Peyer's patch (tissue), 4 donors: ENCODE data around the gene COL6A5. TPM values are rescaled to one million over a fixed set of nuclear protein-coding genes. Genes with fewer than 3 reads are reported as not detected.
A peak's percentile ranks its signal among the peaks of the same experiment; 100 is the strongest.

Source experiments
- DNase-seq, 3 donors: peaks; one replicate each; pipeline ENCODE4 v3.0.0-alpha.2; 2017 to 2019
- H3K27ac ChIP-seq, 4 donors: fragments of 200-600 bp; sonication (generic); one replicate each; pipeline ENCODE4 v1.5.1; 2016 to 2019
- H3K27me3 ChIP-seq, 2 donors: fragments of 200-600 bp; sonication (generic); one replicate each; pipeline ENCODE4 v1.5.1; 2019
- H3K36me3 ChIP-seq, 3 donors: fragments of 200-600 bp; sonication (generic); one replicate each; pipeline ENCODE4 v1.5.1; 2016 to 2019
- H3K4me1 ChIP-seq, 4 donors: fragments of 200-600 bp; sonication (generic); one replicate each; pipeline ENCODE4 v1.5.1; 2016 to 2019
- H3K4me3 ChIP-seq, 4 donors: fragments of 200-600 bp; sonication (generic); 1 replicate in 3 of 4; 2 replicates in 1 of 4; pipeline ENCODE4 v1.5.1; 2016 to 2019; ENCODE audit warnings: mild to moderate bottlenecking in 1 of 4
- H3K9me3 ChIP-seq, 4 donors: fragments of 200-600 bp; sonication (generic); one replicate each; pipeline ENCODE4 v1.5.1; 2016 to 2019; ENCODE audit warnings: mild to moderate bottlenecking in 1 of 4
- CTCF ChIP-seq, 6 experiments: fragments of 450-650 bp in 4 of 6; fragments of 200-600 bp in 2 of 6; sonication (generic) in 1 of 6; IDR thresholded peaks; one replicate each; pipeline ENCODE4 v1.5.1; 2017 to 2019; ENCODE audit warnings: antibody characterized with exemption in 6 of 6, mild to moderate bottlenecking in 3 of 6, moderate library complexity in 1 of 6
- POLR2A ChIP-seq, 2 donors: fragments of 450-650 bp; IDR thresholded peaks; one replicate each; pipeline ENCODE4 v1.5.1; 2017; ENCODE audit warnings: antibody characterized with exemption in 2 of 2, mild to moderate bottlenecking in 2 of 2, moderate library complexity in 2 of 2
- total RNA-seq, 4 donors: library from RNA; depleted of rRNA; stranded (reverse); fragments of >200 nt; gene quantifications; one replicate each; pipeline ENCODE4 v1.1.0, GENCODE V29; 2016

The COL6A5 gene
- total RNA-seq, 4 donors from 2014 or later: 1.7 TPM; not detected in 3

GRCh38 chr3:130316169-130316568, 29.3 kb upstream of the COL6A5 start:
- H3K27ac ChIP-seq: no peak overlapping the region
- DNase-seq: peak in 1 of 3 donors; percentile 44
- no peaks in the 10 kb centered on the region for H3K4me1 ChIP-seq
- no peaks in the 10 kb centered on the region for H3K9me3 ChIP-seq
- no peak overlapping the region for H3K4me3 ChIP-seq
- H3K27me3 ChIP-seq: no peaks in the 10 kb centered on the region
- no peak for TF ChIP-seq CTCF (IDR thresholded peaks at IDR 0.05)
- TF ChIP-seq POLR2A (IDR thresholded peaks at IDR 0.05): no peak
- H3K36me3 ChIP-seq: no peaks in the 10 kb centered on the region

- Histone ChIP-seq H3K27me3 (no peaks in the 10 kb centered on the region), H3K4me3 (no peak overlapping the region), H3K36me3 (no peaks in the 10 kb centered on the region), H3K9me3 (no peaks in the 10 kb centered on the region), H3K4me1 (no peaks in the 10 kb centered on the region), H3K27ac (no peak overlapping the region)
- DNase-seq: no peak
- TF ChIP-seq CTCF (IDR thresholded peaks at IDR 0.05): no peak
- TF ChIP-seq POLR2A (IDR thresholded peaks at IDR 0.05): no peak
These were observed 22.0 kb upstream of the COL6A5 start for GRCh38 chr3:130323503-130323902.

- TF ChIP-seq POLR2A (IDR thresholded peaks at IDR 0.05): no peak
- no peak for TF ChIP-seq CTCF (IDR thresholded peaks at IDR 0.05)
- H3K4me1 ChIP-seq: no peaks in the 10 kb centered on the region
- no peak overlapping the region for H3K4me3 ChIP-seq
- no peaks in the 10 kb centered on the region for H3K27me3 ChIP-seq
- no peak for DNase-seq
- no peaks in the 10 kb centered on the region for H3K36me3 ChIP-seq
- no peaks in the 10 kb centered on the region for H3K9me3 ChIP-seq
- no peak overlapping the region for H3K27ac ChIP-seq
These were observed 4.7 kb upstream of the COL6A5 start for GRCh38 chr3:130340766-130341165.

- no peak for DNase-seq
- no peak for TF ChIP-seq CTCF (IDR thresholded peaks at IDR 0.05)
- TF ChIP-seq POLR2A (IDR thresholded peaks at IDR 0.05): no peak
- no peaks in the 10 kb centered on the region for H3K27me3 ChIP-seq
- no peaks in the 10 kb centered on the region for H3K36me3 ChIP-seq
- no peaks in the 10 kb centered on the region for H3K9me3 ChIP-seq
- no peak overlapping the region for H3K27ac ChIP-seq
- no peaks in the 10 kb centered on the region for H3K4me1 ChIP-seq
- H3K4me3 ChIP-seq: no peak overlapping the region
These were observed 4.1 kb upstream of the COL6A5 start for GRCh38 chr3:130341388-130341787.

GRCh38 chr3:130341882-130342281, 3.6 kb upstream of the COL6A5 start:
- TF ChIP-seq POLR2A (IDR thresholded peaks at IDR 0.05): no peak
- TF ChIP-seq CTCF (IDR thresholded peaks at IDR 0.05): no peak
- DNase-seq: no peak
- no peaks in the 10 kb centered on the region for H3K36me3 ChIP-seq
- no peaks in the 10 kb centered on the region for H3K4me1 ChIP-seq
- H3K27ac ChIP-seq: no peak overlapping the region
- H3K27me3 ChIP-seq: no peaks in the 10 kb centered on the region
- H3K9me3 ChIP-seq: no peaks in the 10 kb centered on the region
- no peak overlapping the region for H3K4me3 ChIP-seq
